DMS153 treated with DMSO at 0.1 percent for 48 hours (cell line): ENCODE data around the gene PPY.
"Not testable (repeated sequence)": the region's sequence is repeated elsewhere in the genome, so short reads cannot be mapped to it uniquely, and the experiment has no call there.

ENCODE experiments used
- DNase-seq: peaks from one replicate; lab custom pipeline; 2025; ENCODE audit not compliant: unreplicated experiment; lab: John Stamatoyannopoulos, UW

Gene PPY

DNA sequence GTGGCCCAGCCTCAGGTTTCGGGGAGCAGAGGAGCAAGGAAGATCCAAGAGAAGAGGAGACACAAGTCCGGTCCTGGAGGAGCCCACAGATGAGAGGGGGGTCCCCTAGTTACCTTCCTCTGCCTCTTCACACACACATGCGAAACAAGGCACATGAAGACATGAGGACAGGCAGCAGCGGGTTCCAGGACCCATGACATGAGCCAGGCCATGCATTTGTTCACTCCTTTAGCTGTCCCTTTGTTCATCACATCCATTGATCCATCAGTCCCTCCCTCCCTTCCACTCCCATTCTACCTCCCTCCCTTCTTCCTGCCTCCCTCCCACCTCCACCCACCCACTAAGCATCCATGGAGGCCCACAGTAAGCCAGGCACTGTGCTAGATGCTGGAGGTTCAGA, 9.4 kb downstream of the PPY start:
- no peak for DNase-seq

DNA sequence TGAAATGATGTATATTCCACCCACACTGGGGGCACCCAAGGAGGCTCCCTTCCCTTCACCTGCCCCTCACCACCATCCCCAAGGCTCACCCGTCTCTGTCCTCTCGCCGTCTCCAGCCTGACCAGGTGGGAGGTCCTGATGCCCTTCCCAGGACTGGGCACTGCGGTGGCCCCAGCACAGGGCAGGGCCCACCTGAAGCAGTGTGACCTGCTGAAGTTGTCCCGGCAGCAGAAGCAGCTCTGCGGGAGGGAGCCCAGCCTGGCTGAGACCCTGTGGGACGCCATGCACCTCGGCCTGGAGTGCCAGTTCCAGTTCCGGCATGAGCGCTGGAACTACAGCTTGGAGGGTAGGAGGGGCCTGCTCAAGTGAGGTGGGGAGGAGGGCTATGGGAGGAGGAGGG, 9.9 kb downstream of the PPY start:
- DNase-seq: no peak

DNA sequence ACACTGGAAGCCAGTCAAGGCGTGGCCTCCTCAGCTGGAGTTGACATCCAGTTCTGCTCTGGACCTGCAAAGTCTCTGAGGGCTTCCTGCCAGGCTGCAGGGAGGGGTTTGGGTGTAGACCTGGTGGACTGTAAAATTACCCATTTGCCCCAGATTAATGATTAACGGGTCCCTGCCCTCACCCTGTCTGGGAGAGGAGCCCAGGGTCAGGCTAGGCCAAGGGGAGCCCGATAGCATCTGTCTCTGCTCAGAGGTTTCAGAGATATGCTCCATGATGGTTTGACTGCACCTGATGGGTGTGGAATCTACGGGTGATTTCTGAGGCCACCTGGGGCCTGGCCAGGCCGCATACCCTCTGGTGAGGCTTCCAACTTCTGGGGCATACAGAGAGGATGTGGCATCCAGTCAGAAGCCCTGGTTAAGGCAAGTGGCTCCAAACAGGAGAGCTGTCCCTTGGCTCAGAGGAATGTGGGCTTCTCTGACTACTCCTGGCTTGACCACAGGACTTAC, 11.2 kb downstream of the PPY start:
- no peak for DNase-seq

DNA sequence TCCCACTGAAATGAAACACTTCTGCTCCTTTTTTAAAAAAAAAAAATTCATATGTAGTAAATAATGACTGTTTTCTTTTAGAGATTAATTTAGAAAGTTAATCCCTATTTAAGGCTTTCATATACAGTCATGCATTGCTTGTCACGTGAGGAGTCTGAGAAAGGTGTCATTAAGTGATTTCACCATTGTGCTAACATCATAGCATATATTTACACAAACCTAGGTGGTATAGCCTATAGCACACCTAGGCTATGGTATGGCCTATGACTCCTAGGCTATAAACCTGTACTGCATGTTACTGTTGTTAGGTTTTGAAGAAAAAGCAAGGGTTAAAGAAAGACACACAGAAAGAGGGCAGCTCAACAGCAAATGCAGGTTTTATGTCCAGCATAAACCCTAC, 13.7 kb downstream of the PPY start:
- DNase-seq: no peak

DNA sequence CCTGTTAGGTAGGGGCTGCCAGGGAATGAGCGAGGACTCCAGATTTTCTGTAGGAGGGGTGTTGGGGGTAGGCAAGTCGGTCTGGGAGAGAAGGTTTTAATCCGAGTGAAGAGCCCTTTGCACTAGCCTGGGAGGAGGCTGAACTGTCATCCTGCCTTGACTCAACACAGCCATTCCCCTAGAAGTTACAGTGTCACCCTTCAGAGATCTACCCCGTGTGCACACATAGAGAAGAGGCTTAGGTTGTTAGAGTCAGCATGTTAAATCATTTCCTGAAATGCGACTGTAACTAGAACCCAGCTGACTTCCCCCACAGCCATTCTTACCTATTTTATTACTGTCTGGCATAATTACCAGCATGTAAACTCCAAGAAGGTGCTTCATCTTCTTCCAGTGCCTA, 14.3 kb downstream of the PPY start:
- DNase-seq: not testable (repeated sequence)

DNA sequence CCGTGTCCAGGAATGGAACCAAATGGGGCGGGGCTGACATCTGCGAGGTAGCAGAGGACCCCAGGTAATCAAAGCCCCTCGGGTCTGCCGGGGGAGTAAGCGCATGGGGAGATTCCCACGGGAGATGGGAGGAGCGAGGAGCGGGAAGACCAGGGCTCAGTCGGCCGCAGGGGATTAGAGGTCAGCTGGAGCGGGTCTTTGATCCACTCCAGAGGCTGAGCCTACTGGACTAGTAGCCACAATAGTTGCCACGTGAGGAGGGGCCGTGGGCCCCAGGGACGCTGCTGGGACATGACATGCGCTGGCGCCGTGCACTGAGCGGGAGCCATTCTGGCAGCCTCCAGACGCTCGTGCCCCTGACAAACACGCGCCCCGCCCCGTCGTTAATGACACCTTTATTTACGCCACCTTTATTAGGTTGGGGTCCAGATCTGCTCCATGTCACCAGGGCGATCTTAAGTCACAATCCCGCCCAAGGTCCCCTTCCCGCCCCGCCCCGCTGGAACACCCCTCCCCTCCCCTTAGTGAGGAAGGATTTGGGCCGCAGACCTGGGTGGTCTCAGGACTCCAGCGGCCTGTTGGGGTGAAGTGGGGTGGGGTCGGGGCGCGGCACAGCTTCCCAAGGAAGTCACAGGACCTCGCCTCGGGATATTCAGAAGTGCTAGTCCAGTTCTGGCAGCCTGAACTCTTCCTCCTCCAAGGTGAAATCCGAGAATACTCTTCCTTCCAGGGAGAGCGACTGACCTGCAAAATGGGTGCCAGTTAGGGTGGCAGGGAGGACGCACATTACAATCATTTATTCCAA, 15.0 kb downstream of the PPY start:
- no peak for DNase-seq

DNA sequence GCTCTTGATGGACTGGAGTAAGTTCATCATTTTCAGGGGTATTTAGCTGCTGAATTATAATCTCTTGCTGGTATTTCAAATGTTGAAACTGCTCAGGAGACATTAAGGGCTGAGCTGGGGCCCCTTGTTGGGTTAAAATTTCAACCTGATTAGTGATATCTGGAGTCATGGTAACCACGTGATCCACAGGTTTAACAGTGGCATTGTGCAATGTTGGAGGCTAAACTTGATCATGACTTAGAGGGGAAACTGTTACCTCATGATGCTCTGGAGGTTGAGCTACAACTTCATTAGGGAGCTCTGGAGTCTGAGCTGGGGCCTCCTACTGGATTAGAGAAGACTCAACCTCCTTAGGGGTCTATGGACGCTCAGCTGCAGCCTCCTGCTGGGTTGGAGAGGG, 17.7 kb downstream of the PPY start:
- no peak for DNase-seq

DNA sequence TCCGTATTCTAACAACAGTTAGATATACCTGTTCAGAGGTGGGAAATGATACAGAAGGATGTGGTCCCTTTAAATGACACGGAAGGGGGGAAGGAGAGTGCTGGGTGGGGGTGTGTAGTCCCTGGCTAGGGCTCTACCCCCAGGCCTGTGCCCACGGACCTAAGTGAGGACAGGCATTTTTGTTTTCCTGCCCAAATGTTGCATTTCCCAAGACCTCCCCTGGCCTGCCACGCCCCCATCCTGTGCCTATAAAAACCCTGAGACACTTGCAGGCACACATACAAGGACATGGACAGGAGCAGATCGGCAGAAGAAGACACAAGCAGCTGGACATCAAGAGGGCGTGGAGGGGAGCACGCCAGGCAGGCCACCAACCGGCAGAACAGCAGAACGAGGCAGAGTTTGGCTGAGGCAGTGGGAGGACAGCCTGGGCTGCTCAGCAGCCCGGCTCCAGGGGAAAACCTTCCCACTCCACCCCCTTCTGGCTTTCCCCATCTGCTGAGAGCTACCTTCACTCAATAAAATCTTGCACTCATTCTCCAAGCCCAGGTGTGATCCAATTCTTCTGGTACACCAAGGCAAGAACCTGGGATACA, 21.7 kb downstream of the PPY start:
- DNase-seq: no peak

DNA sequence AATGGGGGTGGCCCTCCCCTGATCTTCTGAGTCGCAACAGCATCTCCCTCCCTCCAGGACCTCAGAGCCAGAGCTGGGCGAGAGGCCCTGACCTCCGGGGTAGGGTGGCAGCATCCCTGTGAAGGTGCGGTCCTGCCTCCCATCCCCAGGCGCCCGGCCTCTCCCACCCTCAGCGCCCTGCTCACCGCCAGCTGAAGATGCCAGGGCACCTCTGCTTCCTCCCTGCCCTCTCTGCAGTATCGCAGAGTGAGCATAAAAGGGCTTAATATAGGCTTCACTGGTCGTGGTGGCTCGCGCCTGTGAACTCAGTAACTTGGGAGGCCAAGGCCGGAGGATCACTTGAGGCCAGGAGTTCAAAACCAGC, 24.3 kb downstream of the PPY start:
- DNase-seq: no peak

DNA sequence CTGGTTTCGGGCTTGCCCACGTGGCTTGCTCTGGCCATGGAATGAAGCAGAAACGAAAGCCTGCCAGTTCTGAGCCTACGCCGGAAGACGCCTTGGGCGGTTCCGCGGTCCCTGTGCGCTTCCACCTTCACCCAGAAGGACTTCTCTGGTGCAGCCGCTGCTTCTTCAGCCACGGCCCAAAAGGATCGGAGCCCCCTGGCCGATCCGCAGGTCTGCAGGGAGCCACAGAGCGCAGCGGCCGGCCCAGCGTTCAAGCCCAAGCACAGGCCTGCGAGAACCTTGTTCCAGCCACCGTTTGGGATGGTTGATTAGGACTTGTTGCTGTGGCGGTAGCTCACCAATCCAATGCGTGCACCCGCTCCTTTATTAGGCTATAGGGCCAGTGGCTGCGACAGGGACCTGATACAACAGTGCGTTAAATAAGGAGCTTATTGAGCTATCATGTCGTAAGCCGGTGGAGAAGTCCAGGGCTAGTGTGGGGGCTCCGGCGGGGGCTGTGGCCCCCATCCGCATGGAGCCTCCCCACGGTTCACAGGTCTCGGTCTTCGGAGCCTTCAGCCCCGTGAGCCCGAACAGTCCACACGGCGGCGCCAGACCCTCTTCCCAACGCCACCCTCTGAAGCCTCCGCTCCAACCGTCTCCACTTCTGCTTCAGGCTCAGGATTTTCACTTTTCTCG, 24.8 kb downstream of the PPY start:
- no peak for DNase-seq

DNA sequence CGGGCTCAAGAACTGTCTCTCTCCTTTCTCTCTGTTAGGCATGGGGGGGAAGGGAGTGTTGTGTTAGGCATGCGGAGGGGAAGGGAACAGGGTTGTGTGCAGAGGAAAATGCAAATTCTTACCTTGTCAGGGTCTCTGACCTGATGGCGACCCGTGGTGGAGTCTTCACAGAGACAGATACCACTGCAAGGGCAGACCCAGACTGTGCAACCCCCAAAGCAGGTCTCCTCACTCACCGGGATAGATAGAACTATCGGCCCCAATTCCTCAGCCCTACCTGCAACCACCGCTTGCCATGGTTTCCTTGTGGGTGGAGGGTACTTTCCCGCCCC, 25.3 kb downstream of the PPY start:
- no peak for DNase-seq

DNA sequence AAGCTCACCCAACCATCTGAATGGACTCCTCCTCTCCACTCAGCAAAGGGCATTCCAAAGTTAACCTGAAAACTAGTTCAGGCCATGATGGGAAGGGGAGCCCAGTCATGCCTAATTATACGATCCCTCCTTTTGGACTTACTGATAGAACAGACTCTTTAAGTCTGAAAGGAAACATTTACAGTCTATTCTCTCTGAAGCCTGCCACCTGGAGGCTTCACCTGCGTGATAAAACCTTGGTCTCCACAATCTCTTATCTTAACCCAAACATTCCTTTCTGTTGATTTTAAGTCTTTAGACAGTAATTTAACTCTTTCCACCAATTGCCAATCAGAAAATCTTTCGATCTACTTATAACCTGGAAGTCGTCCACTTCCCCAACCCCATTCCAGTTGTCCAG, 25.9 kb downstream of the PPY start:
- DNase-seq: no peak

DNA sequence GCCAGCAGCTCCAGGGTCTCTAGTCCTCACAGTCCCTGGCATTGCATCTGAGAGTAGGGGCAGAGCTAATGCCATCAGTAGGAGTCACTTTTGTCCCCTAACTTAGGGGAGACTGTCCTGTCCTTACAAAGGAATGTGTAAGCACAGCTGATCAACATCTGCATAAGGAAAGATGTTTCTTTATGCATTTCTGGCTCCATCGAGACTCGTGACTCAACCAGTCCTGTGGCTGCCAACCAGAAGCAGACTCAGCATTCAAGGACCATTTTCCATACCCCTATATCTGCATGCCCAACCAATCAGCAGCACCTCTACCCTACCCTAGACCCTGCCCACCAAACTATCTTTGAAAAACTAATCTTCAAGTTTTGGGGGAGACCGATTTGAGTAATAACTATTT, 26.7 kb downstream of the PPY start:
- DNase-seq: no peak

DNA sequence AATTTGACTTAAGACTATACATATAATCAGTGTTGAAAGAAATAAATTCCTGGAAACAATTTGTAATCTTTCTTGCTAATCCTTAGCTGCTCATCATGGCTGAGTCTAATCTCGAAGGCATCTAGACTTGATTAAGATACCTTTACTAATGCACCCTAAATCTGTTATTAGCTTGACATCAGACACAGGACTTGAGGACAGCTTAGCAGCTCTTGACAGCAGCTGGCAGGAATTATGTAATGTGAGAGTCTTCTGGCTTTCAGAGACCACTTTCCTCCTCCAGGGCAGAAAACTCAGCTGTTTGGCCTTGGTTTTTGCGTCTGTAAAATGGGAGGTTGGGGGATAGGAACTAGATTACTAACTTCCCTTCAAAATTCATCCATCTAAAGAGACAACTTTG, 27.8 kb downstream of the PPY start:
- DNase-seq: no peak

DNA sequence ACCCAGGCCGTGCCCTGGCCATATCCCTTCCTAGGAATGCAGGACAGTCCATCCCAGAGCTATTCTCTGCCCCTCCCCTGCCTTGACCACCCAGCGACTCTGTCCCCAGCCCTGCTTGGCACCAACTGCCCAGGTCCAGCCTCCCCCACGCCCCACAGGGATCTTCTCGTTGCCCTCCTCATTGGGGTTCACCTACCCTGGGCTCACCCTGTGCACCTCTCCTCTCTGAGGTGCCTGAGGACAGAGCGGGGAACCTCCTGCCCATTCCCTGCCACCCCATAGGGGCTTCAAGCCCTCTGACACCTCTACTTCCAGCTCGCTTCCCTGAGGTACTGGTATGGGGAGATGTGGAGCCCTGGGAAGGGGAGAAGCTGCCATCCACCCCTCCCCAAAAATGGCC, 28.7 kb downstream of the PPY start:
- no peak for DNase-seq

DNA sequence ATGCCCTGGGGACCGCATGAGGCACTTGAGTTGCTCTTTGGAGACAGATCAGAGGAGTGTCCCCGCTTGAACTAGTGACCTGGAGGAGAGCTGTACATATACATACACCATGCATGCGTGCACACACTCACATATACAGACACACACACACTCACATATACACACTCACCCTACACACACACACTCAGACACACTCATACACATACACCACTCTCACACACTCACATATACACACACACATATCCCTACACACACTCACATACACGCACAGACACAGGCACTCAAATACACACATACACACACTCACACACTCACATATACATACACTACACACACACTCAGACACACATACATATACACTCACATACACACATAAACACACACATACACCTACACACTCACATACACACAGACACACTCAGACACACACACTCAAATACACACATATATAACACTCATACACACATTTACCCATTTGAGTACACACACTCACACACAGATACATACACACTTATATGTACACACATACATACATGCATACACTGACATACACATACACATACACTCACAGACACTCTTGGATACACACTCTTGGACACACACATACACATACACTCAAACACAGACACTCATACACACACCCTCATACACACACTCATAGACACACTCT, 29.5 kb downstream of the PPY start:
- DNase-seq: no peak

DNA sequence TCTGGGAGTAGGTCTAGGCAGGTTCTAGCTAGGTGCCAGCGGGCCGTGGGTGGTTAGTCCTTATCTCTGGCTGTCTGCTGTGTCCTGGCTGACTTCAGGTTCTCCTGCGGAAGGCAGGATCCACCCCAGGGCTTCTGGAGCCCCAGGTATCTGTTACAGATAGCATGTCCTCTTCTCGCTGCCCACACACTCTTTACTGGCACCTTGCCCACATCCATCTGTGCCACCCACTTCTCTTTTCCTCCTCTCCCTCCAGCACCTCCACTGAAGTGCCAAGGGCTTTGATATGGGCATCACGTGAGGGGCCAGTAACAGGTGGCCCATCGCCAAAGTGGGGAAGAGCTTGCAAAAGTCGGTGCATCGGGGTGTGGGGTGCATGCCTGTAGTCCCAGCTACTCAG, 30.4 kb downstream of the PPY start:
- DNase-seq: no peak

DNA sequence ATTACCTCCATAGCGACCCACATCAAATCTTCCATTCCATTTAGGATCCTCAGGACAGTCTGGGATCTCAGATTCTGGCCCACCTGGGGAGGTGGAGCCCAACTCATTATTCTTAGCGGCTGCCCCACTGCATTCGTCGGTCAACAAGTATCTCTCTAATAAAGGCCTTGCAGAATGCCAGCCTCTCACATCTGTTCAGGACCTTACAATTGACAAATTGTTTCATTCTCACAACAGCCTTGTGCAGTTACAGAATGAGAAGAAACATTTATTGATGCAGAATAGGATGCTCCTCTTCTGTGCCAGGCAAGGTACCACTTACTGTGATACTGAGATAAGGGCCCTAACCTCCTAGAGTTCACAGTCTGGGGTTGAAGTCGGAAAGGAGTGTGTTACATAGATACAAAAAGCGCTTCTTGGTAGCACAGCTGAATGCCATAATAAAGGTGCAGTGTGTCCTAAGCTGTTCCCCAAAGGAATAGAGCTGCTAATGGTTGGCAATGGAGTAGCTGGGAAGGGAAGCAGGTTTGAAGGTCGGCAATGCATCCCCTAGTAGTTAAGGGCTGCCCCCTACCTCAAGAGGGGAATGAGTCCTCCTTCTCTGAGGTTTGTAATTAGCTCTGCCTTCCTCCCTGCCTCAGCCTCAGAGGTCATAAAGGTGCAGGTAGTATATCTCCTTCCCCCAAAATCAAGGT, 32.6 kb downstream of the PPY start:
- DNase-seq: no peak

DNA sequence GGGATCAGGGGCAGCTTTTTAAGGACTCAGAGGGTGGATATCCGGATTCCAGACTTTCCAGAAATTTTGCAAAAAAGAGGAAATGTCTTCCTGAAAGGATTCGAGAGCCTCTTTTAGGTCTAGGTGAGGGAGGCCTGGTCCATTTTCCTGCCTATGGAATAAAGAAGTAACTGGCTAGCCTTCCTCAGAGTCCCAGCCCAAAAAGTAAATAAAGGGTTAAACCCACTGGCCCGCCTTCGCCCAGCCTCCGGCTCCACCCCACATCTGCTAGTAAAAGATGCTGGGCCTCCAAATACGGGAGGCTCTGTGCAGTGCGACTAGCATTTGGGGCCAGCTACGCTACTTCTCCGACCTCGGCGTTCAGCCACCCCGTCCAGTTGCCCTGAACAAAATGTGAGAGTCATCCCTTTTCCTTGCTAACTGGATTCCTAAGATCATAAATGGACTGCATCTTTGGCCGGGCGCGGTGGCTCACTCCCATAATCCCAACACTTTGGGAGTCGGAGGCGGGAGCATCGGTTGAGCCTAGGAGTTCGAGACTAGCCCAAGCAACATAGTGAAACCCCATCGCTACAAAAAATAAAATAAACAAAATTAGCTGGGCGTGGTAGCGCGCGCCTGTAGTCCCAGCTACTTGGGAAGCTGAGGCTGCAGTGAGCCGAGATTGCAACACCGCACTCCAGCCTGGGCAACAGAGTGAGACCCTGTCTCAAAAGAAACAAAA, 34.1 kb downstream of the PPY start:
- DNase-seq: peak; percentile 16

DNA sequence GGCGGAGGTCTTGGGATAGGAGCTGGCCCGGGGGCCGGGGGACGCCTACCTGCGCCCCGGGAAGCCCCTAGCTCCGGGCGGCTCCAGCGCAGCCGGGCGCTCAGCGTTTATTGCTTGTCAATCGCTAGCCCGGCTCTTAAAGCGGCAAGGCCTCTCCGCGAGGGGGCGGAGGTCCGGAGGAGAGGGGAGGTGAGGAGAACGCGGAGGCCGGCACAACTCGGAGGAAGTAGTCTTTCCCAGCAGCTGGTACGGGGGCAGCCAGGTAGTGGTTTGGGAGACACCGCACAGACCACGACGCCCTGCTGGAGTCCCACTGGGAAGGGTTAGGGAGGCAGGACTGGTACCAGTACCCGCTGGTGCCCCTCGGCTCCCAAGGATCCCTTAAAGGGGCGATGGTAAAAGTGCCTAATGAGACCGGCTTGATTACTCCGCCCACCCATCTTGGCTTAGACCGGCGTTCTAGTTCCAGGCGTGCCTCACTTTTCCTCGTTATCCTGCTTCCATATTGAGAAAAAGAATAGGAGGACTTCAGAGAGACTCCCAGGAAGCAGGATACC, 34.8 kb downstream of the PPY start, which contains the start of gene MPP2:
Gene MPP2, minus strand, starts transcription at position 112 of the 557 bp plus-strand sequence. CDS start 3,076 bp downstream, outside the sequence.
- DNase-seq: no peak
